Stimulated activated CD8-positive, alpha-beta memory T cell treated with anti-CD3 and anti-CD28 coated beads, Interleukin-15, amount 100 ng/mL, for 48 hours (primary cell): ENCODE data around the gene ZNF587B.
A peak's percentile ranks its signal among the peaks of the same experiment; 100 is the strongest.
"Not testable (repeated sequence)": the region's sequence is repeated elsewhere in the genome, so short reads cannot be mapped to it uniquely, and the experiment has no call there.

ENCODE experiments used
- DNase-seq, 2 donors: peaks; one replicate each; pipeline ENCODE4 v3.0.0-alpha.2; 2020; ENCODE audit warnings: low read depth in 2 of 2

Gene ZNF587B

DNA sequence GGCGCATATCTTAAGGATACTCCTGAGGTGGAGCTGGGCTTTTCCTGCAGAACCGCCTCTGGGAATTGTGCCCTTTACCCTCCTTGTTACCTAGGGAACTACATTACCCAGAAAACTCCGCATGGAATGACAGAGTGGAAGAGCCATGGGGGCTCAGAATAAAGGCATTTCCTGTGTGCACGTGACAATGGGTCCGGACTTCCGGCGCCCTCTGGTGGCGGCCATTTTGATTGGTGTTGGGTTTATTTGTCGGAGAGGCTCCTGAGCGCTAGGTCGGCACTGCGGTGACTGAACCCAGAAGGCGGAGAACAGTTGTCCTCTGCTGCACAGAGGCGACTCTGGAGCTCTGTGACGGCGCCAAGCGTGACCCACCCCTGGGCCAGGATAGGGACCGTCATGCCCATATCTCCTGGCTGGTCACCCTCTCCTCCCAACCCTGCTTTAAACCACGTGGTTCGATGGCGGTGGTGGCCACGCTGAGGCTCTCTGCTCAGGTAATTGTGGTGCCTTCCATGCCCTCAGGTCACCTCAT is at the start of gene ZNF587B:
Gene ZNF587B, plus strand, starts transcription at position 229 of the 532 bp plus-strand sequence. Its CDS starts 230 bp downstream, at position 459.
- peak in 1 of 2 donors; percentile 25 for DNase-seq

DNA sequence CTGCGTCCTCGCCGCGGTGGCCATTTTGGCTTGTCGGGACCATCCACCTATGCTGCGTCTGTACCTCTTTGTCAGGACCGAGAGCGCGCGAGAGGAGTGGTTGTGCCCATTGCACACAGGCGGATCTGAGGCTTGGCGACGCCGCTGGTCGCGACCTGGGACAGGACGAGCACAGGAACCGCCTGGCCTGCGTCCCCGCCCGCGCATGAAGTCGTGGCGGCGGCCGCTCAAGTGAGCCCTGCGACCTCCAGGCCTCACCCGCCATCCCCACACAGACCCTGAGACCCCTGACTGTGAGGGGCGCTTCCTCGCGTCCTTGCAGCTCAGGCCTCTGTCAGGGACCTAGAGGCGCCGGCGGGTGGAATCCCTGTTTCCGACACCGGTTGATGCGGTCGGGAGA is 43.8 kb upstream of the ZNF587B start:
- no peak for DNase-seq

DNA sequence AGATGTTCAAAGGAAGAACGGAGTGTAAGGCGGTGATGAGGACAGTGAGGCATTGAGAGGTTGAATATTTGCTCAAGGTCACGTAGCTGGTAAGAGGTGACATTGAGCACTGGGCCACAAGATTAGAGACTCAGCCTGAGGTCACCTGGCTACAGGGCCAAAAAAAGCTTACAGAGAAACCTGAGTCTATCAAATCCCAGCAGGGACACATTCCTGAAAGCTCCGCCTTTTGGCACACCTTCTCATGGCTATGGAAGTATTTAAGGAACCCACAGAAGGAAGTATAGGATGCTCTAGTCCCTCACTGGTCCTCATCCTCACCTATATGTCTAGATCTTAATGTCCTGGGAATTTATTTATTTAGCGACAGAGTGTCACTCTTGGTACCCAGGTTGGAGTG is 43.2 kb upstream of the ZNF587B start:
- DNase-seq = no peak

DNA sequence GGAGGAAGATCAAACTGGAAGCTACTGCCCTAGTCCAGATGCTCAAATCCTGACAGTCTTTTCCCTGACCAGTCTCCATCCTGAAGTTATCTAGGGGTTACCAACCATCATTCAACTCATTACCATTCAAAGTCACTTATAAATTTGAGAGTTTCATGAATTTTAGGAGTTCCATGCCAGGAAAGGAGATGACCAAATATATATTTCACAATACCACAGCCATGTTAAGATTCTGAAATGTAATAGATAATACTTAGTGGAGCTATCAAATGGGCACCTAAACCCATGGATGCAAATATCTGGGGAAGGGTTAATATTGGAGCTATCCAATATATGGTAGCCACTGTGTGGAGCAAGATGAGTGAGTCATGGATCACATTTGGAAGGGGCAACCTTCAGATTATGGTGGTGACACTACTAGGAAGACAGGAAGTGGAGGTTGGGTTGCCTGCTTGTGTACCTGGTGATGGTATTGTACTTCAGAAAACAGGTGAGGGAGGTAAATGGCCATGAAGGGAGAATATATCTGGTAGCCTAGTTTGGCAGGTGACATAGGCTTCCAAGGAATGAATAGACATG is 41.9 kb upstream of the ZNF587B start:
- DNase-seq = no peak

DNA sequence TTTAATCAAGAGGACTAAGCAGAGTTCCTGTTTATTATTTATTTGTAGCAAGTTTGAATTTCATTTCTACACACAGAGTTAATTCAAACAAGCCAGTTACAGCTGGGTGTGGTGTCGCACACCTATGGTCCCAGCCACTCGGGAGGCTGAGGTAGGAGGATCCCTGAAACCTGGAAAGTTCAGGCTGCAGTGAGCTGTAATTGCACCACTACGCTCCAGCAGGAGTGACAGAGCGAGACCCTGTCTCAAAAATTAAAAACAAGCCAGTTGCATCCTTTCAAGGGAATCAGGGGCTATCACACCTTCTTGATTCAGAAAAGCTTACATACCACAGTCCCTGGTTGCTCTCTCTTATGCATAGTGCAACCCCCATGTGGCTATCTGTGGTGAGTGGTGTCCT is 40.8 kb upstream of the ZNF587B start:
- no peak for DNase-seq

DNA sequence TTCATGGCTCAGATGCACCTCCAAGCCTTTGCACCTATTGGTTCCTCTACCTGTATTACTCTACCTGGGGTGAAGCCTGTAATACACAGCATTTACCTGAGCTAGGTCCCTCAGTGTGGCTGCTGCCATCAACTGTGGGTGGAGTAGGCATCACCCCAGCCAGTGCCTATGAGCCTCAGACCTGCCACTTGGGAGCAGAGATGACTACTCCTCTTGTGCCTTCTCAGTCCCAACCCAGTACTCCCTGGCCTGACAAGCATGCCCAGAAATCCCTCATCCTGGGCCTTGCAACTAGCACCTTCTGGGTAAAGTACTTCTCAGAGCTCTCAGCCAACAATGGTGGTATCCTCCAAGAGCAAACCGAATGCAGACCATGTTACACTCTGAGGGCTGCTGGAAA is 33.5 kb upstream of the ZNF587B start:
- not testable (repeated sequence) for DNase-seq

DNA sequence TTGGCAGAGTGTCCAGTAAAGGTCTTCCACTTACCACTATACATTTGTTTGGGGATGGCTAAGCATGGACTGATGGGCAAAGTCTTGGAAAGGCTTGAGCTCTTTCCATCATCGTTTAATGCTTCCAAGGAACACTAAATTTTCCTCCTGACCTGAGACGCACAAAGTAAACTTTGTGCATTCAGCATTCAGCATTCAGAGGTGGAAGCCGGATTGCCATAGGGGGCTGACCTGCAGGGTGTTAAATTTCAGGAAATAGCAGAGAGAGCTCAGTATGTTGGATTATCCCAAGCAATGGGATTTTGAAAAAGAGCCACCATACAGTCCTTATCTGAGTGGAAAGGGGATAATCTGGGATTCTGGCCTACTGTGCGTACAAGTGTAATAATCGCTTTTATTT is 29.4 kb upstream of the ZNF587B start:
- DNase-seq = no peak

DNA sequence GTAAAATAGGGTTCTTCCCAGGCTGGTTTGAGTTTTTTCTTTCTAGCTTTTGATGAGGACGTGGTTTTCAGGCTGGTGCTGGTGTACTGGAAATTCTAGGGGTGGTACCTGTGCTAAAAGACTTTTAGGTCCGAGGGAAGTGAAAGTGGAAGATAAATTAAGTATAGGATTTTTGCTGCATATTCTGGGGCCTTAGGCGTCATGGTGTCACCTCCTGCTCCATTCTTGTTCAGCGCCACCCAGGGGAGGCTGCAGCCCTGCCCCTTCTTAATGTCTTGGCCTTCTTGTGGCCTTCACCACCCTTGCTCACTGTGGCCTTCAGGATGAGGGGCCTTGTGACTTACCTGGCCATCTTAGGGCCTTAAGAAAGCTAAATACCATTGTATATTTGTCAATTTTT is 27.8 kb upstream of the ZNF587B start:
- no peak for DNase-seq

- no peak for DNase-seq
Observed at GRCh38 chr19:57803265-57803593, 26.9 kb upstream of the ZNF587B start.

- no peak for DNase-seq
Observed at GRCh38 chr19:57803594-57804325, 26.3 kb upstream of the ZNF587B start.

GRCh38 chr19:57807541-57807940 is 22.6 kb upstream of the ZNF587B start:
- no peak for DNase-seq

- DNase-seq = not testable (repeated sequence)
Observed at GRCh38 chr19:57810410-57811295, 19.4 kb upstream of the ZNF587B start.

GRCh38 chr19:57812226-57812625 is 17.9 kb upstream of the ZNF587B start:
- DNase-seq = no peak

DNA sequence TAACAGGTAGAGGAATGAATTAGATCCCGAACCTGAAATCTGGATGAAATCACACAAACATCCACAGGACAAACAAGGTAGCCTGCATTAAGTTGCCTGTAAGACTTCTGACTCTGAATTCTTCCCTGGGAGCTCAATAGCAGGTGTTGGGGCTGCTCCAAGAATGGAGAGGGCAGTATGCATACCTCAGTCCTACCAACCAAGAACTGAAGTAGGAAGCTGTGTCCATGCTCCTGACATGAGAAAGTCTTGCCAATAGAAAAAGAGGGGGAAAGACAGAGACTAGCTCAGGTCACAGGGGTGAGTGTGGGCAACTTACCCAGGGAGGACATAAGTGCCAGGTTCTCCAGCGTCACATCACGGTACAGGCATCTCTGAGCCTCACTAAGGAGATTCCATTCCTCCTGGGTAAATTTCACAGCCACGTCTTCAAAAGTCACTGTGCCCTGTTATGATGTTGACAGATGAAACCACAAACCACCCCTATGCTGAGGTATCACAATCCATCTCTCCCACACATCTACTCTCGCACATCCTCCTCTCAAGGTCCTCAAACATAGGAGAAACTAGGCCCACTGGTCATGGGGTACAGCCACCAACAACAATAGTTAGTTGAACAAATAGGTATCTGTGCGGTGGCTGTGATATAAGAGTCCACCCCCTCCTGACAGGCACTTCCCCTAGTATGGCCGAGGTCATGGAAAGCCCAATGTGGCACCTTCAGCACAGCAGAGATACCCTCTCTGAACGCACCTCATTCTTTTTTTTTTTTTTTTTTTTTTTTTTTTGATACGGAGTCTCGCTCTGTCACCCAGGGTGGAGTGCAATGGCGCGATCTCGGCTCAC is 16.9 kb upstream of the ZNF587B start:
- not testable (repeated sequence) for DNase-seq

GRCh38 chr19:57813919-57814504 is 16.1 kb upstream of the ZNF587B start:
- no peak for DNase-seq

DNA sequence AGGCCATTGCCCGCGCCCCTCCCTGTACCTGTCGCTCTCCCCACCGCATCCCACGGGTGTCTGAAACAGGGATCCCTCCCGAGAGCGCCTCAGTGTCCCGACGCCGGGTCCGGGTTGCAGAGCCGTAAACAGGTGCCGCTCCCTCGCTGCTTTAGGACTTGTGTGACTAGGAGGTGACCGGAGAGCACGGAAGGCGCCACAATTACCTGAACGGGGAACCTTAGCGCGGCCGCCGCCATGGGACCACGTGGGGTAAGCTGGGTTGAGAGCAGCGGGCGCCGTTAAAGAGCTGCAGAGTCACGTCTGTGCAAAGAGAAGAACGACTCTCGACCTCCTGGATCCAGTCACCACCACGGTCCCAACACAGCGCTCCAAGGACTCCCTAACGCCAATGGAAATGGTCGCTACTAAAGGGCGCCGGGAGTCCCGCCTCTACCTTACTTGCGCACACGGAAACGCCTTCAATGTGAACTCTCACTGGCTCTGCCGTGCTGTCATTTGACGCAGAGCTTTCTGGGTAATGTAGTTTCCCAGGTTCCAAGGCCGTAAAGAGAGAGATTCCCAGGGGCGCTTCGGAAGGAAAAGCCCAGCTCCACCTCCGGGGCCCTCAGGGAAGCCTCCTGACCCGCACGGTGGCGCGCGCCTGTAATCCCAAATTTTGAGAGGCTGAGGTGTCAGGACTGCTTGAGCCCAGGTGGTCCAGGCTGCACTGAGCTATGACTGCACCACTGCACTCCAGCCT is 15.4 kb upstream of the ZNF587B start, which contains the start of gene ZNF552:
Gene ZNF552, minus strand, starts transcription at position 409 of the 742 bp plus-strand sequence. Its CDS starts 170 bp downstream, at position 239.
- DNase-seq = peak; percentile 60 to 62

GRCh38 chr19:57815247-57816075 is 14.6 kb upstream of the ZNF587B start:
- no peak for DNase-seq

DNA sequence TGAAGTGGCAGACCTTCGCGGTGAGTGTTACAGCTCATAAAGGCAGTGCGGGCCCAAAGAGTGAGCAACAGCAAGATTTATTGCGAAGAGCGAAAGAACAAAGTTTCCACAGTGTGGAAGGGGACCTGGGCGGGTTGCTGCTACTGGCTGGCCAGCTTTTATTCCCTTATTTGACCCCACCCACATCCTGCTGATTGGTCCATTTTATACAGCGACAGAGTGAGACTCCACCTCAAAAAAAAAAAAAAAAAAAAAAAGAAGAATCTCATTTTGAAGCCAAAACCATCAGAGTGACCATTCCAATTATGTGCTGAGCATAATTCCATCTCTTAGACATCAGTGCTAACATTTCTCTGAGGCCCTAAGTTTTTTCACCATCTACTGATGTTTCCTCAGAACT is 13.4 kb upstream of the ZNF587B start:
- DNase-seq = no peak

DNA sequence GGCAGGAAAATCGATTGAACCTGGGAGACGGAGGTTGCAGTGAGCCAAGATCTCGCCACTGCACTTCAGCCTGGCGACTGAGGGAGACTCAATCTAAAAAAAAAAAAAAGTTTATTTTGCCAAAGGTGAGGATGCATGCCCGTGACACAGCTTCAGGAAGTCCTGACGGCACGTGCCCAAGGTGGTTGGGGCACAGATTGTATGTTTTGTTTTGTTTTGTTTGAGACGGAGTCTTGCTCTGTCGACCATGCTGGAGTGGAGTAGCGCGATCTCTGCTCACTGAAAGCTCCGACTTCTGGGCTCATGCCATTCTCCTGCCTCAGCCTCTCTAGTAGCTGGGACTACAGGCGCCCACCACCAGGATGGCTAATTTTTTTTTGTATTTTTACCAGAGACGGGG is 12.1 kb upstream of the ZNF587B start:
- DNase-seq = no peak
